Measurements from ENCODE around the gene FBN2. TPM values are rescaled to one million over a fixed set of nuclear protein-coding genes. Genes with fewer than 3 reads are reported as not detected.

The FBN2 gene
- total RNA-seq, 1 experiment from 2014 or later, result 0.08 TPM

DNA sequence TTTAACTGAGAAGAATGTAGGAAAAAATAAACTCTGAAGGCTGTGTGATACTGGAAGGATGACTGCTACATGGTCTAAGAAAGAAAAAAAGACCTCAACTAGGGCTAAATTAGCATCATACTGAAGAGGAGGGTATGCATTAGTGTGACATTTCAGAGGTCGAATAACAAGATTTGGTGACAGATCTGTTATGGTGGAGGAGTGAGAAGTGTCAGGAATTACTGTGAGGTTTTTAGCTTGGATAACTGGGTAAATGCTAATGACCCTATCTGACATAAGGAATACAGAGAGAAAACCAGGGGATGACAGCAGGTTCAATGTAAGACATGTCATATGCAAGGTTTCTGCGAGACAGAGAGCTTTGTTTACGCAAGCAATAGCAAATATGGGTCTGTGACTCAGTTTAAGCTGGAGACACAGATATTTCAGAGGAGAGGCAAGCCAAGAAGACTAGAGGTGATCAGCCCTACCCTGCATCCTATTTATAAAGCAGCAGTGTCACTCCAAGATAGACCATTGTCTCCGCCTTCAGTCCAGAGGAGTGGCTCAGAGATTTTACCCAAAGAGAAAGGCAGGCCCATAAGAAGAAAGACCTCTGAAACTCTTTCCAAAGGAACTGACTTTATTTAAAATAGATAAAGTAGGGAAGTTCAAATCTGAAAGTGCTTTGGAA, 44.3 kb downstream of the FBN2 start:
- no TSS peak for BruUV-seq (replicated peaks)
- Histone ChIP-seq H3K9me3 (ENCODE audit: control insufficient read depth, insufficient read depth, low read depth, low read length) (peaks cover 3% of the 10 kb centered on the region; the same call in 1 of the 2 replicates), H3K4me3 (ENCODE audit: low read depth in 2 of 2, low read length in 2 of 2) (no peak overlapping the region), H3K27me3 (ENCODE audit: control insufficient read depth, insufficient read depth, low read length) (no peaks in the 10 kb centered on the region), H3K4me1 (ENCODE audit: control insufficient read depth, insufficient read depth, low read length) (no peaks in the 10 kb centered on the region), H3K36me3 (ENCODE audit: control insufficient read depth, insufficient read depth, low read length) (no peaks in the 10 kb centered on the region), H3K27ac (ENCODE audit: low read length) (no peak overlapping the region)
- intact Hi-C loops (cut with micrococcal nuclease; ENCODE audit: unreplicated experiment) (no loop called here), in situ Hi-C loops (cut with HindIII; ENCODE audit: low pct_unique_long_range_greater_than_20kb, low sequenced_read_pairs) (no loop called here)
- ATAC-seq (no peak), DNase-seq (ENCODE audit: low read depth, low spot score) (no peak)
- ChIA-PET CTCF (no interaction called here), POLR2A (no interaction called here)
- TF ChIP-seq, protein P1, sequence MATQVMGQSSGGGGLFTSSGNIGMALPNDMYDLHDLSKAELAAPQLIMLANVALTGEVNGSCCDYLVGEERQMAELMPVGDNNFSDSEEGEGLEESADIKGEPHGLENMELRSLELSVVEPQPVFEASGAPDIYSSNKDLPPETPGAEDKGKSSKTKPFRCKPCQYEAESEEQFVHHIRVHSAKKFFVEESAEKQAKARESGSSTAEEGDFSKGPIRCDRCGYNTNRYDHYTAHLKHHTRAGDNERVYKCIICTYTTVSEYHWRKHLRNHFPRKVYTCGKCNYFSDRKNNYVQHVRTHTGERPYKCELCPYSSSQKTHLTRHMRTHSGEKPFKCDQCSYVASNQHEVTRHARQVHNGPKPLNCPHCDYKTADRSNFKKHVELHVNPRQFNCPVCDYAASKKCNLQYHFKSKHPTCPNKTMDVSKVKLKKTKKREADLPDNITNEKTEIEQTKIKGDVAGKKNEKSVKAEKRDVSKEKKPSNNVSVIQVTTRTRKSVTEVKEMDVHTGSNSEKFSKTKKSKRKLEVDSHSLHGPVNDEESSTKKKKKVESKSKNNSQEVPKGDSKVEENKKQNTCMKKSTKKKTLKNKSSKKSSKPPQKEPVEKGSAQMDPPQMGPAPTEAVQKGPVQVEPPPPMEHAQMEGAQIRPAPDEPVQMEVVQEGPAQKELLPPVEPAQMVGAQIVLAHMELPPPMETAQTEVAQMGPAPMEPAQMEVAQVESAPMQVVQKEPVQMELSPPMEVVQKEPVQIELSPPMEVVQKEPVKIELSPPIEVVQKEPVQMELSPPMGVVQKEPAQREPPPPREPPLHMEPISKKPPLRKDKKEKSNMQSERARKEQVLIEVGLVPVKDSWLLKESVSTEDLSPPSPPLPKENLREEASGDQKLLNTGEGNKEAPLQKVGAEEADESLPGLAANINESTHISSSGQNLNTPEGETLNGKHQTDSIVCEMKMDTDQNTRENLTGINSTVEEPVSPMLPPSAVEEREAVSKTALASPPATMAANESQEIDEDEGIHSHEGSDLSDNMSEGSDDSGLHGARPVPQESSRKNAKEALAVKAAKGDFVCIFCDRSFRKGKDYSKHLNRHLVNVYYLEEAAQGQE (IDR thresholded peaks at IDR 0.05; ENCODE audit: insufficient read depth in 1 of 2, low read depth in 2 of 2, low read length in 1 of 2), result no peak
- TF ChIP-seq SIN3A (IDR thresholded peaks at IDR 0.05; ENCODE audit: borderline replicate concordance, insufficient read depth, low read depth, low read length), result no peak
- TF ChIP-seq, protein P2, sequence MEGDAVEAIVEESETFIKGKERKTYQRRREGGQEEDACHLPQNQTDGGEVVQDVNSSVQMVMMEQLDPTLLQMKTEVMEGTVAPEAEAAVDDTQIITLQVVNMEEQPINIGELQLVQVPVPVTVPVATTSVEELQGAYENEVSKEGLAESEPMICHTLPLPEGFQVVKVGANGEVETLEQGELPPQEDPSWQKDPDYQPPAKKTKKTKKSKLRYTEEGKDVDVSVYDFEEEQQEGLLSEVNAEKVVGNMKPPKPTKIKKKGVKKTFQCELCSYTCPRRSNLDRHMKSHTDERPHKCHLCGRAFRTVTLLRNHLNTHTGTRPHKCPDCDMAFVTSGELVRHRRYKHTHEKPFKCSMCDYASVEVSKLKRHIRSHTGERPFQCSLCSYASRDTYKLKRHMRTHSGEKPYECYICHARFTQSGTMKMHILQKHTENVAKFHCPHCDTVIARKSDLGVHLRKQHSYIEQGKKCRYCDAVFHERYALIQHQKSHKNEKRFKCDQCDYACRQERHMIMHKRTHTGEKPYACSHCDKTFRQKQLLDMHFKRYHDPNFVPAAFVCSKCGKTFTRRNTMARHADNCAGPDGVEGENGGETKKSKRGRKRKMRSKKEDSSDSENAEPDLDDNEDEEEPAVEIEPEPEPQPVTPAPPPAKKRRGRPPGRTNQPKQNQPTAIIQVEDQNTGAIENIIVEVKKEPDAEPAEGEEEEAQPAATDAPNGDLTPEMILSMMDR (IDR thresholded peaks at IDR 0.05), result no peak
- no peak for TF ChIP-seq POLR2AphosphoS5 (IDR thresholded peaks at IDR 0.05; ENCODE audit: low read depth, low read length)
- TF ChIP-seq TCF7L2 (IDR thresholded peaks at IDR 0.05; ENCODE audit: low read depth, low read length), result no peak

DNA sequence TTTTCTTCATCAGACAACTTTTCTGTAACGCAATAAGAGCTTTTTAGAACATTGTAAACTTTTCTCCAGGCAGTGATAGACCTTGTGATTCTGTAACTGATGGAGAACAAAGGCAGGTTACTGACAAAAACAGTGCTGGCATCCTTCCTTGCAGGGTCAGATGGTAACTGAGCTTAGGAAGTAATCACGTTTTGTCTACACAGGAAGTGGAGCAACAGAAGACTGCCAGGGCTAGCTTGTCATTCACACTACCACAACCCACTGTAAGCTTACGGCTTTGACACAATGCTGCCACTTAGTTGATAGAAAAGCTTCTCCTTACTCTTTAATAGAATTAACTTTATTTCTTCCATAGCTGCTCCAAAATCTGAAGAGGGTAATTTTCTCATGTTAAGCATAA, 46.8 kb downstream of the FBN2 start:
- ATAC-seq (no peak), DNase-seq (ENCODE audit: low read depth, low spot score) (no peak)
- Histone ChIP-seq H3K4me1 (ENCODE audit: control insufficient read depth, insufficient read depth, low read length) (no peaks in the 10 kb centered on the region), H3K27me3 (ENCODE audit: control insufficient read depth, insufficient read depth, low read length) (no peaks in the 10 kb centered on the region), H3K4me3 (ENCODE audit: low read depth in 2 of 2, low read length in 2 of 2) (no peak overlapping the region), H3K36me3 (ENCODE audit: control insufficient read depth, insufficient read depth, low read length) (no peaks in the 10 kb centered on the region), H3K9me3 (ENCODE audit: control insufficient read depth, insufficient read depth, low read depth, low read length) (peaks cover 3% of the 10 kb centered on the region; the same call in 1 of the 2 replicates), H3K27ac (ENCODE audit: low read length) (no peak overlapping the region)
- POLR2A ChIA-PET, result no interaction called here
- CTCF ChIA-PET, result no interaction called here
- BruUV-seq (replicated peaks), result no TSS peak
- intact Hi-C loops (cut with micrococcal nuclease; ENCODE audit: unreplicated experiment), result no loop called here
- TF ChIP-seq, protein P2 (IDR thresholded peaks at IDR 0.05), result no peak
- TF ChIP-seq SIN3A (IDR thresholded peaks at IDR 0.05; ENCODE audit: borderline replicate concordance, insufficient read depth, low read depth, low read length) (no peak), POLR2AphosphoS5 (IDR thresholded peaks at IDR 0.05; ENCODE audit: low read depth, low read length) (no peak), TCF7L2 (IDR thresholded peaks at IDR 0.05; ENCODE audit: low read depth, low read length) (no peak)
- TF ChIP-seq, protein P1 (IDR thresholded peaks at IDR 0.05; ENCODE audit: insufficient read depth in 1 of 2, low read depth in 2 of 2, low read length in 1 of 2), result no peak
- in situ Hi-C loops (cut with HindIII; ENCODE audit: low pct_unique_long_range_greater_than_20kb, low sequenced_read_pairs), result no loop called here
